SK-N-SH (cell line): Measurements from ENCODE around the gene LRMDA.

Source experiments
- POLR2AphosphoS5 ChIP-seq: IDR thresholded peaks from 2 replicates; pipeline ENCODE4 v1.6.1; 2012; ENCODE audit warnings: low read depth, low read length
- TAF1 ChIP-seq: IDR thresholded peaks from 2 replicates; pipeline ENCODE4 v1.6.1; 2012; ENCODE audit warnings: low read depth, mild to moderate bottlenecking, low read length, moderate library complexity, borderline replicate concordance
- YY1 ChIP-seq: IDR thresholded peaks from 2 replicates; pipeline ENCODE4 v1.4.0; 2012; ENCODE audit warnings: low read depth, mild to moderate bottlenecking
- TF ChIP-seq, protein P1 (sequence below): fragments of 200-600 bp; sonication (generic); IDR thresholded peaks from 2 replicates; pipeline ENCODE4 v1.6.1; 2017; ENCODE audit warnings: antibody characterized with exemption, mild to moderate bottlenecking, moderate library complexity

DNA sequence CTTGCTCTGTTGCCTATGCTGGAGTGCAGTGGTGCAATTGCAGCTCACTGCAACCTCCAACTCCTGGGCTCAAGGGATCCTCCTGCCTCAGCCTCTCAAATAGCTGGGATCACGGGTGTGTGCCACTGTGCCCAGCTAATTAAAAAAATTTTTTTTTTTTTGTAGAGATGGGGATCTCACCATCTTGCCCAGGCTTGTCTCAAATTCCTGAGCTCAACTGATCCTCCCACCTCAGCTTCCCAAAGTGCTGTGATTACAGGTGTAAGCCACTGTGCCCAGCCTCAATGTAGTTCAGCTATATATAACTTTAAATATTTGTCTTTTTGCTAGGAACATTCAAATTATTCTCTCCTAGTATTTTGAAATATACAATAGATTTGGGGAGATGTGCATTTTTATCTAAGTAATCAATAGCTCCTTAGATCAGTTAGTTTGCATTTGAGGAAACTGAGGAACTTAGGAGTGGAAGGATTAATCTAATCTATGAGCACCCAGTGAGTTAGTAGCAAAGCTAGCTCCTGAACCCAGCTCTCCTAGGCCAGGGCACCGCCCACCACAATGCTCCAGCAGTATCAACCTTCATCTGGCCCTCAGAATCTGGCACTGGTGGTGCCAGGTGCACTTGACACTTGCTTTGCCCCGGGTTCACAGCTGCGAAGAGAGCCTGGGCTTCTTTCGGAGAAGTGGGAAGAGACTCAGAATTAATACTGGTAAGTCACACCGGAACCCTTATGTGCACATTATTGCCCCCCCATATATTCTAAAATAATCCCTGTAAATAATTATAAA lies 5.9 kb upstream of the LRMDA start:
- no peak for TF ChIP-seq TAF1
- no peak for TF ChIP-seq YY1
- TF ChIP-seq, protein P1, sequence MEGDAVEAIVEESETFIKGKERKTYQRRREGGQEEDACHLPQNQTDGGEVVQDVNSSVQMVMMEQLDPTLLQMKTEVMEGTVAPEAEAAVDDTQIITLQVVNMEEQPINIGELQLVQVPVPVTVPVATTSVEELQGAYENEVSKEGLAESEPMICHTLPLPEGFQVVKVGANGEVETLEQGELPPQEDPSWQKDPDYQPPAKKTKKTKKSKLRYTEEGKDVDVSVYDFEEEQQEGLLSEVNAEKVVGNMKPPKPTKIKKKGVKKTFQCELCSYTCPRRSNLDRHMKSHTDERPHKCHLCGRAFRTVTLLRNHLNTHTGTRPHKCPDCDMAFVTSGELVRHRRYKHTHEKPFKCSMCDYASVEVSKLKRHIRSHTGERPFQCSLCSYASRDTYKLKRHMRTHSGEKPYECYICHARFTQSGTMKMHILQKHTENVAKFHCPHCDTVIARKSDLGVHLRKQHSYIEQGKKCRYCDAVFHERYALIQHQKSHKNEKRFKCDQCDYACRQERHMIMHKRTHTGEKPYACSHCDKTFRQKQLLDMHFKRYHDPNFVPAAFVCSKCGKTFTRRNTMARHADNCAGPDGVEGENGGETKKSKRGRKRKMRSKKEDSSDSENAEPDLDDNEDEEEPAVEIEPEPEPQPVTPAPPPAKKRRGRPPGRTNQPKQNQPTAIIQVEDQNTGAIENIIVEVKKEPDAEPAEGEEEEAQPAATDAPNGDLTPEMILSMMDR: no peak
- TF ChIP-seq POLR2AphosphoS5: no peak
